Hematopoietic multipotent progenitor cell treated with erythropoietin and hydrocortisone succinate and interleukin-3 and kit ligand, for 6 days (in vitro differentiated cells): ENCODE results near the gene RMC1.
"Not testable (repeated sequence)": the region's sequence is repeated elsewhere in the genome, so short reads cannot be mapped to it uniquely, and the experiment has no call there.

Source experiments
- DNase-seq: peaks from one replicate; pipeline ENCODE4 v3.0.0-alpha.2; 2015

Gene RMC1

DNA sequence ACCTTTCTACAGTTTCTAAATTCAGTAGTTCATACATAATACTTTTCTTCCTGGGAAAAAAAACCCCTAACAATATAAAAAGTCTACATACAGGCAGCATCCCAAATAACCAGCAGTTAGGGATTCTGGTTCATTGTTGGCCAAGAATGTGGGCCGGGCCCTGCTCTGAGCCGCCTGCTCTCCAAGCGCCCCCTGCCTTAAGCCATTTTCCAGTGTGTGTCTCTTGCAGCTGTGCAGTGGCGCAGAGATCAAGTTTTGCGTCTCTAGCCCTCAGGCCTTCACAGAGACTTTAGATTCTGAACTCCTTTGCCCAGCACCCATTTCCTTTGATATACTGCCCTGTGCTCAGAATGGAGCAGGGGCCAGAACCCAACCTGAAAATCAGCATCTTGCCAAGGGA lies 32.9 kb downstream of the RMC1 start:
- DNase-seq = no peak

DNA sequence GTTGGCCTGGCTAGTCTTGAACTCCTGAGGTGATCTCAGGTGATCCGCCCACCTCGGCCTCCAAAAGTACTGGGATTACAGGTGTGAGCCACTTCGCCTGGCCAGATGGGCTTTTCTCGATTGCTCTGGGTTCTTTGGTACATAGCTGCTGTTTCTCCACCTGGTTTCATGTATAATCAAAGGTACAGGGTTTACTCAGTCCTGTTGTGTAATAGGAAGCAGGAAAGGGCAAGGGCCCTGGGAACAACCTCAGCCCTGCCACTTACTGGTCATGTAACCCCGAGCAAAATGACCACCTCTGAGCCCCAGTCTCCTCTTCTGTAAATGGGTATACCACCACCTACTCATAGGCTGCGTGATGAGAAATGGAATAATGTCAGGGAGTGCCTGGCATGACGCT lies 34.0 kb downstream of the RMC1 start:
- no peak for DNase-seq

DNA sequence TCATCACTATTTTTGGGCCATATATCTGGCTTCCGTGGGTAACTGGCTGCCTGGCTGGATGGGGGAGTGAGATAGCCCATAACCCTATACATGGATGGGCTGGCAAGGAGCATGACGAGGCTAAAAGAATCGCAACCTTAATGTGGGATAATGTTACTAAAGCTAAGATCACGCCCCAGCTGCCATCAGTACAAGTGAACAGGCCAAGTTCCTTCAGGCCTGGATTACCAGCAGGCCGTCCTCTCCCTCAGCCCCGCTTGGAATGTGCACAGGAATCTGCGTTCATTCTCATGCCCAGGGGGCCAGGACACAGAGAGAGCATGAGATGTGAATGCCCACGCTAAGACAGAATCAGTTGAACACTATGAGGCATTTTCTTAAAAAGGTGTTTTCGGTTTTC lies 34.7 kb downstream of the RMC1 start:
- DNase-seq = no peak

DNA sequence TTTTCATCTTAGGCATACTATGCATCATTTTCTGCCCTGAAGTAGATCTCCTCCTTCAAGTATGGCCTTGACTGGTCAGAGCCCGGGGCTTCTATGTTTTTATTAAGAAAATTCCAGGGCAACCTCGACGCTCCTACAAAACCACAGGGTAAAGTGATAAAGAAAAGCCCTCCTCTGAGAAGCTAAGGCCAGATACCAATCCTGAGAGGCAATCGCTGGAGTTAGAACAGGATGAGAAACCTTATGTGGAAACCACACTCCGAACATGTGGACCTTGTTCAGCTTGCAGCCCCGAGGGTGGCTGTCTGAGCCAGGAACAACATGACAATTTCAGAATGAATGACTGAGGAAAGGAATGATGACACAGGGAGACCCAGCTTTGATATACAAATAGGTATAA lies 35.6 kb downstream of the RMC1 start:
- DNase-seq = no peak

DNA sequence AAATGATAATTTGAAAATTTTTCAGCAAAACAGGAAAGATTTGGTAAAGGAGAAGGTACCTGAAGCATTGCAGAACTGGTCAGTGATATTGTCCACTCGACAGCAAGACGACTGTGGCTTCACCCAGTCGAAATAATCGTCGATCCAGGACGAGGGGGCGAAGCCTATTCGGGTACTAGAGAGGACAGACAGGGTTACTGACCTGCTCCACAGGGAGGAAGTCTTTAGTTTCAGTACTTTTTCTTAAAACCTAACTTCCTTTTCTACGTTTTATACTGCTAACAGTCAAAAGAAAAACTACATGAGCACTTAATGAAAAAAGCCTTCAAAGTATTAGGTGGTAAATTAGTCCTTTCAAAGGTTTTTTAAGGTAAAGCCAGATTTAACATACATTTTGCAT lies 36.0 kb downstream of the RMC1 start:
- DNase-seq = no peak

DNA sequence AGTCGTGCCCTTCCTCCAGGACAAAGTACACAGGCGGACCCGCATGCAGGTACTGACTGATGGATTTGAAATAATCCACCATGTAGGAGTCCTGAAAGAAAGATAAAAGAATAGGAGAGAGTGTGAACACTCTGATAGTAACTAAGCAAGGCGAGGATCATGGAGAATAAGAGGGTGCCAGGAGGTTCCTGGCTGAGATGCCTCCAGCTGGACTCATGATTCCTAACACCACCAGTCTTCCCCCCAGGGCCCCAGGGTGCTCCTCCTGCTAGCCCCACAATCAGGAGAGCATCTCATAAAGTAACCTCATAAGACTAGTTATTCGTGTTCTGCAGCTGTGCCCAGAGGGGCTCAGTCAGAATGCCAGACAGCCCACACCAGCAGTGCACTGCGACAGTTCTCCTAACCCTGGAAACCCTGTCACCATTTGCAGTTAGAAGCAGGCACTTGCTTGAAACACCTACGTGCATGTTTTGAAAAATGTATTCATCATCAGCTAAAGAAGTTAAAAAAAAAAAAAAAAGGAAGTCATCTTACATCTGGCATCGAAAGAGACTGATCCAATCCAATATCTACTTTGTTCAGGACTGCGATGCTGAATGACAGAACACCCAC lies 36.7 kb downstream of the RMC1 start:
- DNase-seq = no peak

DNA sequence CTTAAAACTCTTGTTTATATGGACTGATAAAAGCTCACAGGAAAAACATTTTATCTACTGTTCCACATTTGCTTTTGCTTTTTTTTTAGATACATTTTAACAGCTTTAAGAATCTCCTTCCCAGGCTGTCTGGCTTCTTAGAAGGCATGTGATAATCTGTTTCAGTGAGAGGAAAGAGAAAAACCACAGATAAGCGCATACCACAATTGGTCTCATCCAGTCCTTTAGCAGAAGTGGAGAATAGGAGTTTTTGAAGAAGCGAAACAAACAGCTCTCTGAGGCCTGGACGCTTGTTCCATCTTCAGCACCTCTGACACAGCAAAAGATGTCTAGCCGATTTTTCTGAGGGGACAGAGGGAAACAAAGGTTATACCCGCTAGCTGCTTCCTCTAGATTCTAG lies 37.6 kb downstream of the RMC1 start:
- DNase-seq = peak; percentile 93

DNA sequence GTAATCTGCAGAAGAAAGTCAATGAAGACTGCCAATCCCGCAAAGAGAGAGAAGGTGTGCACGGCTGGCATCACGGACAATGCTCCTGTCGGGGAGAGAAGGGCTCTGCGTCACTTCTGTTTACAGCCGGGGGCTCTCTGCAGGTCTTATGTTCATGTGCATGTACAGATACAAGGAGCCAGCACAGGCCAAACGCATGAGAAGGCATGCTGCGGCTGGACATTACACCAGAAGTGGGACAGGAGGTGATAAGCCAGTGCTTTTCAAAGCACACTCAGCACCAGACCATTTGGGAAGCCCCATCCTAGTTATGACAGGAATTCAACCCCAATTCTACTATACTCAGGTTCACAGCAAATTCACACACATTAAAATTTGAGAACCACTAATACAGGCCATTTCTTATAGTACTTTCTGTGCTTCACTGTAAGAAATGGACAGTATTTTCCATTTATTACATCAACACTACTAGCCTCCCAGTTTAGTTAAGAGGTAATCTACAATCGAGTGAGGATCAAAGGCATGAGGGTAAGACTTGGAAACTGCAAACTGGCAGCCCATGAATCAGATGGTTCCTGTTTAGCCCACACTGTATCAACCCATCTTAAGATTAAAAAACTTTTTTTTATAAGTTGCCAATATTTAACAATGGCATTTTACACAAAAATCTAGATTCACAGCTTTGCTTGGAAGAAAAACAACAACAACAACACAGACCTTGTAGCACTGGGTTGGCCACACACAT lies 38.2 kb downstream of the RMC1 start:
- no peak for DNase-seq

DNA sequence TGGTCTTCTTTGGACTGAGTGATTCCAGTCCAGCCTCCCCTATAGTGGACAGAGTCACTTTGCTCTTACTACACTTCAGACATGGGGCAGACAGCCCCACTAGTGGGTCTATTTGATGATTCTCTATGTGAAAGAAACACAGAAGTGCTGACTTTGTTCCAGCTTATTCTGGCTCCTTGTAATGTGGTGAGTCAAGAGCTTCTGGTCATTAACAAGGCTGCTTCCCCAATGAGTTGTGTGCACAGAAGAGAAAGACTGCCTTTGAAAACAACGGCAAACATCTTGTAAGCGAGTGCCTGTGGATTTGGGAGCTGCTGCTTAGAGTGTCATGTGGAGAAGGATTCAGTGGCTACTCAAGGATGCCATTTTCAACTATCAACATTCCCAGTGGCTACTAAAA lies 39.1 kb downstream of the RMC1 start:
- DNase-seq = no peak

DNA sequence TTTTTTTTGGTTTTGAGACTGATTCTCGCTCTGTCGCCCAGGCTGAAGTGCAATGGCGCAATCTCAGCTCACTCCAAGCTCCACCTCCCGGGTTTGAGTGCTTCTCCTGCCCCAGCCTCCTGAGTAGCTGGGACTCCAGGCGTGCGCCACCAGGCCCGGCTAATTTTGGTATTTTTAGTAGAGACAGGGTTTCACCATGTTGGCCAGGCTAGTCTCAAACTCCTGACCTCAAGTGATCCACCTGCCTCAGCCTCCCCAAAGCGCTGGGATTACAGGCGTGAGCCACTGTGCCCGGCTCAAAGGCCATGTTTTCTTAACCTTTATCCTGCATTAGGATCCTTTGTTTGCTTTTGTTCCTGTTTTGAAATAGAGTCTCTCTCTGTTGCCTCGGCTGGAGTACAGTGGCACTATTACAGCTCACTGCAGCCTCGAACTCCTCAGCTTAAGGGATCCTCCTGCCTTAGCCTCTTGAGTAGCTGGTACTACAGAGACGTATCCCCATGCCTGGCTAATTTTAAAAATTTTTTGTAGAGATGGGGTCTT lies 42.0 kb downstream of the RMC1 start:
- no peak for DNase-seq

DNA sequence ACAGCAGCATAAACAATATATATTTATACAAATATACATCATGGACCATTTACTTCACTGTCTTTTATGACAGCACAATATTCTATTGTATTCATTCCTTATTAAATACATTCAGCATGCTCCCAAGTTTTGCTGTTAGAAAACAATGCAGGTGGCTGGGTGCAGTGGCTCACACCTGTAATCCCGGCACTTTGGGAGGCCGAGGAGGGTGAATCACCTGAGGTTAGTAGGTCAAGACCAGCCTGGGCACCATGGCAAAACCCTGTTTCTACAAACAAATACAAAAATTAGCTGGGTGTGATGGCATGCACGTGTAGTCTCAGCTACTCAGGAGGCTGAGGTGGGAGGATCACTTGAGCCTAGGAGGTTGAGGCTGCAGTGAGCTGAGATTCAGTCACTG lies 44.0 kb downstream of the RMC1 start:
- DNase-seq = no peak

DNA sequence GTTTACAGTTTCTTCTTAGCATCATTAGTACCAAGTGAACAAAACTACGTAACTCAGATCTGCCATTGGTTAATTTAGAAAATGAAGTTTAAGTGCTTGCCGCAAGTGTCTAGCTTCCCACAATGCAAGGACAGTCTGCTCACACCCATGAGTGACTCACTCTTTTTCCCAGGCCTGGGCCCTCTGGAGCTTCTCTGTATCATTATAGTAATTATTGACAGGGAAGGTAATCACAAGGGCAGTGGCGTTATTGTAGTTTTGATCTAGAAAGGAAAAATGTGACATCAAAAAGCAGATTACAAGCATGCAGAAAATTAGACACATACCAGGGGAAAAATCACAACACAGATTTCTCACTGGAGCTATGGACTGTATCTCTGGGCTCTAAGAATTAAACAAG lies 44.5 kb downstream of the RMC1 start:
- no peak for DNase-seq

DNA sequence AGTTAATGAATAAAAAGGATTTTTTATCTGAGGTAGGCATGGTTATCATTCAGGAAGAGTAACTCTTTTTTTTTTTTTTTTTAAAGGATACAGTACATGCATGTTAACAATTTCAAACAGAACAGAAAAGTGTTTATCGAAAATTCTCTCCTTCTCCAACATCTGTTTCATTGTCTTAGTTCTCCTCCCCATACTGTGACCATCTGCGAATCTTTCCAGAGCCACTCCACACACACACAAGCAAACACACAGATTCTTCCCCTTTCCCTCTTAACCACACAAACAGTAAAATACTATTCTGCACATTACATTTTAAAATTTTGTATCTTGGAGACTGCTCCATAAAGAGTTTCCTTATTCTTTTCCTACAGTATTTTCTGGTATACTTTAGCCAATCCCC lies 45.0 kb downstream of the RMC1 start:
- no peak for DNase-seq

DNA sequence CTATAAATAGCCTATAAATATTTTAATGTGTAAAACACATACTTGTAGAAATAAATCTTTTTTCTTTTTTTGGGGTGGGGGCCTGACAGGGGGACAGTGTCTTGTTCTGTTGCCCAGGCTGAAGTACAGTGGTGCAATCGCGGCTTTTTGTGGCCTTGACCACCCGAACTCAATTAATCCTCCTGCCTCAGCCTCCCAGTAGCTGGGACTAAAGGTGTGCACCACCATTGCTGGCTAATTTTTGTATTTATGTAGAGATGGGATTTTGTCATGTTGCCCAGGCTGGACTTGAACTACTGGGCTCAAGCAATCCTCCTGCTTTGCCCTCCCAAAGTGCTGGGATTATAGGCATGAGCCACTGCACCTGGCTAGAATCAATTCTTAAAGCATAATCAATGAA lies 45.4 kb downstream of the RMC1 start:
- no peak for DNase-seq

DNA sequence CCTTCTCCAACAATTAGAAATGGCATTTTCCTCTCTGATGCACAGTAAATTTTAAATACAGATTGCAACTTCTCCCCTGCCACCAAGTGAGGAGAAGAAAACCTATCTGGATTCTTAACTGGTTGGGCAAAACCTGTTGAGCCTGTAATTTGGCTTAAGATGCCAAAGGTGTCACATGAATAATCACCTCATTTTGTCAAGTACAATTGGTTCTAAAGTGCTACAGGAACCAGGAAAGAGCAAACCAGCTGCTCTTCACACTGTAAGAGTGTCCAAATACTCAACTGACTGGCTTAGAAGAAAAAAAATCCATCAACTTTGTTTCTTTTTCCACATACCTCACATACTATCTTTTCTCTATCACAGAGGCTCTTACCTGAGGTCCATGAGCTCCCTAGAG lies 47.6 kb downstream of the RMC1 start:
- DNase-seq = no peak

DNA sequence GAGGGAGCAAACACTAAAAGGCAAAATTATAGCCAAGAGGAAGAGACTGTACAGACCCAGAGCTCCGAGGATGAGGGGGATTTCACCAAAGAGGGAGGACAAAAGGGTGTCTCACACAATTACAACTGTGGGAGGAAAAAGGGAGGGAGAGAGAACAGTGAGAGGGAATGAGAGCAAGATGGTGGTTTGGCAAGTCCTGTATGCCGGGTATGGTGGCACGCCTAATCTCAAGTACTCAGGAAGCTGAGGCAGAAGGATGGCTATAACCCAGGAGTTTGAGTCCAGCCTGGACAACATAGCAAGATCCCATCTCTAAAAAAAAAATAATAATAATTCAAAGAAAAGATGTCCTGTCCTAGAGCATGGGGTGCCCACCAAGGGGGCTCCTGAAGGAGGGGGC lies 48.7 kb downstream of the RMC1 start:
- no peak for DNase-seq

DNA sequence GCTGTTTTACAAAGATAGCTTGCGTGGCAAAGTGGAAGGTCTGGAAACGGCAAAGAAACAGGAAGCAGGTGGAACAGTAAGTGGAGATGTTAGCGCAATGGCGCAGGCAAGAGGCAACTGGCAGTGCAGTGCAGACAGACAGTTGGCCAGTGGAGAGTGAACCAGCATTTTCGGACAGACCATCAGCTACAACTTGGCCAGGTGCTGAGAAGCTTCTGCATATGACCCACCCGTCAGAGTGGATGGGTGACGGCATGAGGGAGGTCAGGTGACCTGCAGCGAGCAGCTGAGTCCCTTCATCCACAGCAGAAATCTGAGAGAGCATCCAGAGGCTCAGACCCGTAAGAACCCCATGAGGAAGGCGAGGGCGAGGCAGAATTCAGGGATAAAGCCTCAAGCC lies 49.2 kb downstream of the RMC1 start:
- DNase-seq = no peak

DNA sequence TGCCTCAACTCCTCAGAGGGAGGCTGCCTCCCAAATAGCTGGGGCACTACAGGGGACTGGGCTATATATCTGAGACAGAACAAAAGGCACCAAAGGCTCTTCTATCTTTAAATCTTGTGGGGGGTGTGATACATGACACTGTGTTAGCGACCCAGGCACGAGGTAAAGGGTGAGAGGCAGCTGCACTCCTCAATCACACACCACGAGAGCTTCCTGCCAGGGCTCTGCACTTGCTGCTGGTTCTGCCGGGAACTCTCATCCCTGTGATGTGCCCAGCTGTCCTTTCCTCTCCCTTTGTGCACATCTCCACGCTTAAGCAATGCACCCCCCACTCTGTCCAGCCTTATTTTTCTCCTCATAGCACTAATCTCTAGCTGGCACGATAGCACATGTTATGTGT lies 50.6 kb downstream of the RMC1 start:
- no peak for DNase-seq

DNA sequence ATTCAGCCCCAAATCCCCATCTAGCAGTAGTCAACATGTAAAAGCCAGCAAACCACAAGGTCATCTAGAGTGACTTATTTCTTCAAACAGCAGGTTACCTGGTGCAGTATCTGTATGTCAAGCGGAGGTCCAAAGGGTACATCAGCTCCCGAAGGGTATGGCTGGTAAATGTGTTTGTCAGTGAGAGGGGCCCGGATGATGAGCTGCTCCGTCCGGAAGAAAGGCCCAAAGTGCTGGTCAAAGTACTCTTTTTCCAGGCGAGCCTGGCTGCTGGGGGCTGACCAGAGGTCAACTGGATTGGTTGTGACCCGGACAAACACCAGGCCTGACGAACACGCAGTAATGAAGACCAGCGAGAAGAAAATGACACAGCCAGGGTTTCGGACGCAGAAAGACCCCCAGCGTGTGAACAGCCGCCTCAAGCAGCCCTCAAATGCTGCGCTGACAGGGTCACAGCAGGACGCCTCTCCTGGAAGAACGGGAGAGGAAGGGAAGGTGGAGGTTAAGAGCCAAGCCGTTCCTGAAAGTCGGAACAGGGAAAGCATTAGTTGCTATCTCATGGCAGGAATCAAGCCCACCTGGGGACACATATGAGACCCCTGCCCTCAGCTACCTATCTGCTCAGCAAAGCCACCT lies 53.0 kb downstream of the RMC1 start:
- DNase-seq = no peak

DNA sequence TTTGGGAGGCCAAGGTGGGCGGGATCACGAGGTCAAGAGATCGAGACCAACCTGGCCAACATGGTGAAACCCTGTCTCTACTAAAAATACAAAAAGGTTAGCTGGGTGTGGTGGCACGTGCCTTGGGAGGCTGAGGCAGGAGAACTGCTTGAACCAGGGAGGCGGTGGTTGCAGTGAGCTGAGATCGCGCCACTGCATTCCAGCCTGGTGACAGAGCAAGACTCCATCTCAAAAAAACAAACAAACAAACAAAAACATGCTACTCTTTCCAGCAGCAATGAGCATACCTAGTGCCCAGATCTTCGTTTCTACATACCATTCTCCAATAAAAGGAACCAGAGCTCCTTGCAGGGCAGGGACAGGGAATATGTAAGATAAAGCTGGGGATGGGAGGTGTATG lies 54.2 kb downstream of the RMC1 start:
- not testable (repeated sequence) for DNase-seq

DNA sequence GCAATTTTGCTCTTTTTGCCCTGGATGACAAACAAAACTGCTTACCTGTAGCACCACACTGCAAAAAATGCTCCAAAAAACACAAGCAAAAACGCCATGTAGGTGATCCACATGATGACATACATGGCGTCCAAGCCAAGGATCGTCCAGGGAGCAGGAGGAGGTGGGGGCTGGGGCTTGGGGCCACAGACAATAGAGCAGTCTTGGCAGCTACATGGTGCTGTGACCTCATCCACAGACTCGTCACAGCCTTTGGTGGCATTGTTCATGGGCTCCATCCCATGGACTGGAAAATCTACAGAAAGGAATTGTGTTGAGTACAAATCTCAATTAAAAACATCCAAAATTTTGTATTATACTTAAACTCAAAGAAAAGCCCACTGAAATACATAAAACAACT lies 56.9 kb downstream of the RMC1 start:
- DNase-seq = no peak

DNA sequence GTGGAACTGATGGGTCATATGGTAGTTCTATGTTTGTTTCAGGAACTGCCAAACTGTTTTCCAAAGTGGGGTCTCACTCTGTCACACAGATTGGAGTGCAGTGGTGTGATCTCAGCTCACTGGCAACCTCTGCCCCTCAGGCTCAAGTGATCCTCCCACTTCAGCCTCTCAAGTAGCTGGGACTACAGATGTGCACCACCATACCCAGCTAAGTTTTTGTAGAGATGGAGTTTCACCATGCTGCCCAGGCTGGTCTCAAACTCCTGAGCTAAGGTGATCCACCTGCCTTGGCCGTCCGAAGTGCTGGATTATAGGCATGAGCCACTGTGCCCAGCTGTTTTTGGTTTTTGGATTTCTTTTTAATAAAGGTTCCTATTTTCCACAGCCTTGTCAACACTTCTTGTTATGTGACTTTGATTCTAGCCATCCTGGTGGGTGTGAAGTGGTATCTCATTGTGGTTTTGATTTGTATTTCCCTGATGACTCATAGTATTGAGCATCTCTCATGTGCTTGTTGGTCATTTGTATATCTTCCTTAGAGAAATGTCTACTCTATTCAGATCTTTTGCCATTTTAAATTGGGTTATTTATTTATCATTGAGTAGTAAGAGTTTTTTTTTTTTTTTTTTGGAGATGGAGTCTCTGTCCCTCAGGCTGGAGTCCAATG lies 60.2 kb downstream of the RMC1 start:
- no peak for DNase-seq

DNA sequence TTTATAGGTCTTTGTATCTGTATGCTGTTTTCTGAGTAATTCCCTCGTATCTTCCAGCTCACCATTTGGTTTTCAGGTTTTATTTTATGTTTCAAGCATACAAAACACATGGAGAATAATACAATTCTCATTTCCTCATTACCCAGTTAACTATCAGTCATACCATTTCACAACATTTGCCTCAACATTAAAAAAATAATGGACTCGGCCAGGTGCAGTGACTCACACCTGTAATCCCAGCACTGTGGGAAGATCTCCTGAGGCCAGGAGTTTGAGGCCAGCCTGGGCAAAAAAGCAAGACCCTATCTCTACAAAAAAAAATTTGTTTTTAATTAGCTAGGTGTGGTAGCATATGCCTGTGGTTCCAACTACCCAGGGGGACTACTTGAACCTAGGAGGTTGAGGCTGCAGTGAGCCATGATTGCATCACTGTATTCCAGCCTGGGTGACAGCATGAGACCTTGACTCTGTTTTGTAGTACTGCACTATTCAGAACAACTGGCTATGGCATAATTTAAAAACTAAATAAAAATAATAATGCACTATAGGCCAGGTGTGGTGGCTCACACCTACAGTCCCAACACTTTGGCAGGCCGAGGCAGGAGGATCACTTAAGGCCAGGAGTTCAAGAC lies 62.7 kb downstream of the RMC1 start:
- DNase-seq = no peak
